ENCODE results near the gene VWCE.
"Not testable (repeated sequence)": the region's sequence is repeated elsewhere in the genome, so short reads cannot be mapped to it uniquely, and the experiment has no call there.

Gene VWCE

GRCh38 chr11:61250796-61251765 is 44.0 kb downstream of the VWCE start:
- not testable (repeated sequence) for H3K27ac ChIP-seq (ENCODE audit: low read length); H2AFZ ChIP-seq (ENCODE audit: low read depth, low read length); H3K9me3 ChIP-seq (ENCODE audit: insufficient read depth, low read length); H3K9ac ChIP-seq (ENCODE audit: low read length); H3K27me3 ChIP-seq (ENCODE audit: low read depth, low read length); H3K4me3 ChIP-seq (ENCODE audit: low read length); H3K4me2 ChIP-seq (ENCODE audit: low read length); H3K36me3 ChIP-seq (replicated peaks; ENCODE audit: low read depth, low read length); H4K20me1 ChIP-seq (ENCODE audit: insufficient read depth, low read length); H3K79me2 ChIP-seq (ENCODE audit: low read length); H3K4me1 ChIP-seq (ENCODE audit: low read length)

GRCh38 chr11:61249201-61249600 is 45.9 kb downstream of the VWCE start:
- H3K9me3 ChIP-seq (ENCODE audit: insufficient read depth, low read length); H2AFZ ChIP-seq (ENCODE audit: low read depth, low read length); H3K9ac ChIP-seq (ENCODE audit: low read length); H3K79me2 ChIP-seq (ENCODE audit: low read length); H3K4me2 ChIP-seq (ENCODE audit: low read length); H3K27ac ChIP-seq (ENCODE audit: low read length); H3K4me3 ChIP-seq (ENCODE audit: low read length); H3K36me3 ChIP-seq (replicated peaks; ENCODE audit: low read depth, low read length); H3K4me1 ChIP-seq (ENCODE audit: low read length); H4K20me1 ChIP-seq (ENCODE audit: insufficient read depth, low read length); H3K27me3 ChIP-seq (ENCODE audit: low read depth, low read length): not testable (repeated sequence)

GRCh38 chr11:61248071-61248470 is 47.0 kb downstream of the VWCE start:
- not testable (repeated sequence) for H4K20me1 ChIP-seq (ENCODE audit: insufficient read depth, low read length); H2AFZ ChIP-seq (ENCODE audit: low read depth, low read length); H3K36me3 ChIP-seq (replicated peaks; ENCODE audit: low read depth, low read length); H3K9ac ChIP-seq (ENCODE audit: low read length); H3K4me2 ChIP-seq (ENCODE audit: low read length); H3K79me2 ChIP-seq (ENCODE audit: low read length); H3K9me3 ChIP-seq (ENCODE audit: insufficient read depth, low read length); H3K4me1 ChIP-seq (ENCODE audit: low read length); H3K4me3 ChIP-seq (ENCODE audit: low read length); H3K27ac ChIP-seq (ENCODE audit: low read length); H3K27me3 ChIP-seq (ENCODE audit: low read depth, low read length)

- not testable (repeated sequence) for H3K36me3 ChIP-seq (replicated peaks; ENCODE audit: low read depth, low read length); H3K27ac ChIP-seq (ENCODE audit: low read length); H3K79me2 ChIP-seq (ENCODE audit: low read length); H3K9ac ChIP-seq (ENCODE audit: low read length); H3K4me3 ChIP-seq (ENCODE audit: low read length); H3K4me1 ChIP-seq (ENCODE audit: low read length); H3K27me3 ChIP-seq (ENCODE audit: low read depth, low read length); H4K20me1 ChIP-seq (ENCODE audit: insufficient read depth, low read length); H3K9me3 ChIP-seq (ENCODE audit: insufficient read depth, low read length); H3K4me2 ChIP-seq (ENCODE audit: low read length); H2AFZ ChIP-seq (ENCODE audit: low read depth, low read length)
Observed at GRCh38 chr11:61245284-61245964, 49.7 kb downstream of the VWCE start.

- not testable (repeated sequence) for H3K9me3 ChIP-seq (ENCODE audit: insufficient read depth, low read length); H3K9ac ChIP-seq (ENCODE audit: low read length); H3K27me3 ChIP-seq (ENCODE audit: low read depth, low read length); H2AFZ ChIP-seq (ENCODE audit: low read depth, low read length); H3K27ac ChIP-seq (ENCODE audit: low read length); H3K36me3 ChIP-seq (replicated peaks; ENCODE audit: low read depth, low read length); H4K20me1 ChIP-seq (ENCODE audit: insufficient read depth, low read length); H3K4me2 ChIP-seq (ENCODE audit: low read length); H3K79me2 ChIP-seq (ENCODE audit: low read length); H3K4me3 ChIP-seq (ENCODE audit: low read length); H3K4me1 ChIP-seq (ENCODE audit: low read length)
Observed at GRCh38 chr11:61241526-61241925, 53.6 kb downstream of the VWCE start.

- not testable (repeated sequence) for H2AFZ ChIP-seq (ENCODE audit: low read depth, low read length); H3K9me3 ChIP-seq (ENCODE audit: insufficient read depth, low read length); H3K4me1 ChIP-seq (ENCODE audit: low read length); H3K4me2 ChIP-seq (ENCODE audit: low read length); H3K27me3 ChIP-seq (ENCODE audit: low read depth, low read length); H3K4me3 ChIP-seq (ENCODE audit: low read length); H3K9ac ChIP-seq (ENCODE audit: low read length); H4K20me1 ChIP-seq (ENCODE audit: insufficient read depth, low read length); H3K27ac ChIP-seq (ENCODE audit: low read length); H3K36me3 ChIP-seq (replicated peaks; ENCODE audit: low read depth, low read length); H3K79me2 ChIP-seq (ENCODE audit: low read length)
Observed at GRCh38 chr11:61240875-61241274, 54.2 kb downstream of the VWCE start, which contains the start of gene PGA5. Gene PGA5, plus strand, starts transcription at chr11:61241175. Its CDS starts 52 bp downstream, at chr11:61241227.

- H3K36me3 ChIP-seq (replicated peaks; ENCODE audit: low read depth, low read length); H3K4me3 ChIP-seq (ENCODE audit: low read length); H3K4me1 ChIP-seq (ENCODE audit: low read length); H3K27me3 ChIP-seq (ENCODE audit: low read depth, low read length); H3K79me2 ChIP-seq (ENCODE audit: low read length); H3K9me3 ChIP-seq (ENCODE audit: insufficient read depth, low read length); H3K9ac ChIP-seq (ENCODE audit: low read length); H4K20me1 ChIP-seq (ENCODE audit: insufficient read depth, low read length); H3K27ac ChIP-seq (ENCODE audit: low read length); H3K4me2 ChIP-seq (ENCODE audit: low read length); H2AFZ ChIP-seq (ENCODE audit: low read depth, low read length): not testable (repeated sequence)
Observed at GRCh38 chr11:61240288-61240687, 54.8 kb downstream of the VWCE start.

- not testable (repeated sequence) for H2AFZ ChIP-seq (ENCODE audit: low read depth, low read length); H3K4me1 ChIP-seq (ENCODE audit: low read length); H4K20me1 ChIP-seq (ENCODE audit: insufficient read depth, low read length); H3K27me3 ChIP-seq (ENCODE audit: low read depth, low read length); H3K4me2 ChIP-seq (ENCODE audit: low read length); H3K4me3 ChIP-seq (ENCODE audit: low read length); H3K9ac ChIP-seq (ENCODE audit: low read length); H3K36me3 ChIP-seq (replicated peaks; ENCODE audit: low read depth, low read length); H3K27ac ChIP-seq (ENCODE audit: low read length); H3K9me3 ChIP-seq (ENCODE audit: insufficient read depth, low read length); H3K79me2 ChIP-seq (ENCODE audit: low read length)
Observed at GRCh38 chr11:61237130-61237529, 58.0 kb downstream of the VWCE start.

GRCh38 chr11:61232548-61233145 is 62.5 kb downstream of the VWCE start:
- not testable (repeated sequence) for H3K4me3 ChIP-seq (ENCODE audit: low read length); H3K4me1 ChIP-seq (ENCODE audit: low read length); H3K27me3 ChIP-seq (ENCODE audit: low read depth, low read length); H3K36me3 ChIP-seq (replicated peaks; ENCODE audit: low read depth, low read length); H4K20me1 ChIP-seq (ENCODE audit: insufficient read depth, low read length); H3K9me3 ChIP-seq (ENCODE audit: insufficient read depth, low read length); H3K79me2 ChIP-seq (ENCODE audit: low read length); H2AFZ ChIP-seq (ENCODE audit: low read depth, low read length); H3K27ac ChIP-seq (ENCODE audit: low read length); H3K9ac ChIP-seq (ENCODE audit: low read length); H3K4me2 ChIP-seq (ENCODE audit: low read length)

Data from OCI-LY3 (cell line).